Liver (tissue), 9 donors: Measurements from ENCODE around the gene MRC1. TPM values are rescaled to one million over a fixed set of nuclear protein-coding genes. Genes with fewer than 3 reads are reported as not detected.

Experiments used
- DNase-seq: peaks from one replicate; pipeline ENCODE4 v3.0.0-alpha.2; 2017; ENCODE audit warnings: low spot score
- H3K27ac ChIP-seq, 2 donors: one replicate each; pipeline ENCODE4 v1.7.0; 2013; ENCODE audit warnings: inconsistent platforms in 2 of 2, low read length in 2 of 2, control low read depth in 1 of 2, low read depth in 1 of 2, mild to moderate bottlenecking in 1 of 2
- H3K27me3 ChIP-seq, 4 donors: one replicate each; pipeline versions ENCODE4 v1.6.1 to v1.7.0; 2013; ENCODE audit warnings: low read length in 3 of 4, inconsistent platforms in 1 of 4, mild to moderate bottlenecking in 1 of 4, moderate library complexity in 1 of 4; ENCODE audit not compliant: control insufficient read depth in 4 of 4, insufficient read depth in 4 of 4
- H3K36me3 ChIP-seq, 4 donors: one replicate each; pipeline versions ENCODE4 v1.6.1 to v1.7.0; 2013; ENCODE audit warnings: low read length in 3 of 4, mild to moderate bottlenecking in 3 of 4, low read depth in 1 of 4, moderate library complexity in 1 of 4; ENCODE audit not compliant: control insufficient read depth in 4 of 4, insufficient read depth in 3 of 4
- H3K4me1 ChIP-seq, 4 donors: one replicate each; pipeline versions ENCODE4 v1.6.1 to v1.7.0; 2013; ENCODE audit warnings: low read length in 3 of 4, mild to moderate bottlenecking in 3 of 4, moderate library complexity in 1 of 4; ENCODE audit not compliant: control insufficient read depth in 4 of 4, insufficient read depth in 4 of 4
- H3K4me3 ChIP-seq, 3 donors: one replicate each; pipeline versions ENCODE4 v1.6.1 to v1.7.0; 2013; ENCODE audit warnings: low read length in 3 of 3, control low read depth in 1 of 3, low read depth in 1 of 3, mild to moderate bottlenecking in 1 of 3
- H3K9ac ChIP-seq, 2 donors: one replicate each; pipeline ENCODE4 v1.7.0; 2013; ENCODE audit warnings: low read length in 2 of 2, mild to moderate bottlenecking in 2 of 2, moderate library complexity in 2 of 2, control low read depth in 1 of 2, low read depth in 1 of 2
- H3K9me3 ChIP-seq, 4 donors: one replicate each; pipeline versions ENCODE4 v1.6.1 to v1.7.0; 2013; ENCODE audit warnings: low read length in 3 of 4; ENCODE audit not compliant: control insufficient read depth in 4 of 4
- CTCF ChIP-seq: fragments of 150-350 bp; IDR thresholded peaks from 2 replicates; pipeline ENCODE4 v1.5.1; 2017; ENCODE audit warnings: improper control_type of control experiment, low read depth, low read length; ENCODE audit not compliant: missing input control
- EGR1 ChIP-seq, 2 donors: IDR thresholded peaks; 2 replicates each; pipeline ENCODE4 v1.6.1; 2016 to 2018; ENCODE audit warnings: antibody characterized with exemption in 2 of 2, low read depth in 2 of 2
- FOXA1 ChIP-seq: IDR thresholded peaks from 2 replicates; pipeline ENCODE4 v1.6.1; 2016; ENCODE audit warnings: antibody characterized with exemption
- FOXA2 ChIP-seq: IDR thresholded peaks from 2 replicates; pipeline ENCODE4 v1.6.1; 2016; ENCODE audit warnings: antibody characterized with exemption
- GABPA ChIP-seq, 2 donors: IDR thresholded peaks in 1 of 2; conservative IDR thresholded peaks in 1 of 2; 2 replicates each; pipeline ENCODE4 v1.6.1; 2016; ENCODE audit warnings: antibody characterized with exemption in 2 of 2, mild to moderate bottlenecking in 1 of 2, moderate library complexity in 1 of 2
- HNF4A ChIP-seq, 2 donors: conservative IDR thresholded peaks; 2 replicates each; pipeline ENCODE4 v1.6.1; 2016; ENCODE audit warnings: antibody characterized with exemption in 2 of 2, mild to moderate bottlenecking in 2 of 2
- HNF4G ChIP-seq: IDR thresholded peaks from 2 replicates; pipeline ENCODE4 v1.6.1; 2016; ENCODE audit warnings: antibody characterized with exemption
- JUND ChIP-seq, 2 donors: IDR thresholded peaks; 2 replicates each; pipeline ENCODE4 v1.6.1; 2016; ENCODE audit warnings: antibody characterized with exemption in 2 of 2
- MAX ChIP-seq: IDR thresholded peaks from 2 replicates; pipeline ENCODE4 v1.6.1; 2016; ENCODE audit warnings: antibody characterized with exemption
- NR2F2 ChIP-seq: IDR thresholded peaks from 2 replicates; pipeline ENCODE4 v1.6.1; 2016; ENCODE audit warnings: antibody characterized with exemption
- RAD21 ChIP-seq, 2 donors: IDR thresholded peaks; 2 replicates each; pipeline ENCODE4 v1.6.1; 2016; ENCODE audit warnings: antibody characterized with exemption in 2 of 2, mild to moderate bottlenecking in 2 of 2
- REST ChIP-seq: IDR thresholded peaks from 2 replicates; pipeline ENCODE4 v1.6.1; 2016; ENCODE audit warnings: antibody characterized with exemption, mild to moderate bottlenecking
- RXRA ChIP-seq, 2 donors: IDR thresholded peaks; 2 replicates each; pipeline ENCODE4 v1.6.1; 2017 to 2018; ENCODE audit warnings: antibody characterized with exemption in 2 of 2, mild to moderate bottlenecking in 1 of 2
- SP1 ChIP-seq: IDR thresholded peaks from 2 replicates; pipeline ENCODE4 v1.6.1; 2018; ENCODE audit warnings: antibody characterized with exemption, mild to moderate bottlenecking
- TAF1 ChIP-seq: conservative IDR thresholded peaks from 2 replicates; pipeline ENCODE4 v1.6.1; 2016; ENCODE audit warnings: antibody characterized with exemption, mild to moderate bottlenecking
- YY1 ChIP-seq: IDR thresholded peaks from 2 replicates; pipeline ENCODE4 v1.6.1; 2016; ENCODE audit warnings: antibody characterized with exemption, mild to moderate bottlenecking
- WGBS: extraction: QIAGEN DNeasy Blood & Tissue Kit; methylation state at CpG from one replicate; pipeline ENCODE4 v1.1.7; 2013; 5-methylcytosine and 5-hydroxymethylcytosine counted together
- polyA plus RNA-seq, 2 donors: library from polyadenylated mRNA; stranded (reverse) in 1 of 2; unstranded in 1 of 2; fragments of 200-250 nt in 1 of 2; fragments of >200 nt in 1 of 2; fragmentation: Nextera tagmentation in 1 of 2; extraction: Ambion mirVana in 1 of 2; gene quantifications; one replicate each; pipeline versions ENCODE4 v1.2.1 to v1.2.3, GENCODE V29; 2013 to 2015
- total RNA-seq, 2 donors: library from RNA; depleted of rRNA; stranded (reverse); fragments of >200 nt; gene quantifications; one replicate each; pipeline ENCODE4 v1.2.3, GENCODE V29; 2014
- TF ChIP-seq, protein P1 (sequence below): IDR thresholded peaks from 2 replicates; pipeline ENCODE4 v1.6.1; 2016; ENCODE audit warnings: antibody characterized with exemption
- TF ChIP-seq, protein P2 (sequence below): IDR thresholded peaks from 2 replicates; pipeline ENCODE4 v1.6.1; 2016; ENCODE audit warnings: antibody characterized with exemption
- donor health status: healthy.
- donor health status: healthy.
- donor health status: healthy.
- donor health status: healthy.
- donor health status: healthy.

MRC1 gene
- total and polyA plus RNA-seq, 4 donors: 9.2 to 47.0 (median 34.1) TPM

- no peak for TF ChIP-seq HNF4A (conservative IDR thresholded peaks at IDR 0.05)
- TF ChIP-seq RAD21 (IDR thresholded peaks at IDR 0.05): no peak
Measured at GRCh38 chr10:17835688-17836087, 26.5 kb downstream of the MRC1 start (continued).

GRCh38 chr10:17836942-17837341 is 27.8 kb downstream of the MRC1 start:
- 6% methylated on average over 8 of the region's 8 CpGs for WGBS
- Histone ChIP-seq H3K36me3 (no peaks in the 10 kb centered on the region), H3K27me3 (no peaks in the 10 kb centered on the region), H3K9me3 (no peaks in the 10 kb centered on the region), H3K27ac (peak overlapping the region in 1 of 2 donors; percentile 25), H3K4me1 (peaks cover 0 to 3% (median 0%) of the 10 kb centered on the region in 4 donors), H3K4me3 (no peak overlapping the region), H3K9ac (no peak overlapping the region)
- TF ChIP-seq SP1 (no peak), RAD21 (IDR thresholded peaks at IDR 0.05) (peak in 1 of 2 donors; percentile 7), NR2F2 (peak; percentile 45)
- DNase-seq: no peak

DNA sequence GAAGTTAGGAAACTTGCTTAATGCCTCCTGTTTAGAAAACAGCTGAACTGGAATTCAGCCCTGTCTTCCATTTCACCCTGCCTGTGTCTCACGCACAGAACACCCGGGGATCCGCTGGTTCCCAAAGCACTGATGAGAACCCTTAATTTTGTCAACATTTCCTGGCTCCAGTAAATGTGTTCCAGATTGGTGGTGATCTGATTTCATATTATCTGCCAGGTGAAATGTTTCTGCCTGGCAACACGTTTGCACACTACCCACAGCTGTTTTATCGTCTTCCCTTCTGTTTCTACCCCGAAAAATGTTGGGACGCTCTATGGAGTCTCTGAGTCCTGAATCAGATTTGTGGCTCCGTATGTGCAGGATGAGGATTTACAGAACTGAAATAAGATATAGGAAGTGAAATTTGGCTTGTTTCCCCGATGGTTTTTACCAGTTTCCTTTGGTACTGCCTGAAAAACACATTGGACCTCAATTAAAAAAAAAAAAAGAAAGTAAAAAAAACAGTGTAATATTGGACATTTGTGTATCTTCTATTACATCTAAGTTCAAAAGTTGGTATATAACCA is 29.0 kb downstream of the MRC1 start:
- Histone ChIP-seq H3K36me3 (no peaks in the 10 kb centered on the region), H3K4me3 (no peak overlapping the region), H3K9me3 (no peaks in the 10 kb centered on the region), H3K27me3 (no peaks in the 10 kb centered on the region), H3K27ac (peak overlapping the region in 1 of 2 donors; percentile 19), H3K4me1 (peaks cover 0 to 3% (median 0%) of the 10 kb centered on the region in 4 donors), H3K9ac (no peak overlapping the region)
- TF ChIP-seq, protein P1, sequence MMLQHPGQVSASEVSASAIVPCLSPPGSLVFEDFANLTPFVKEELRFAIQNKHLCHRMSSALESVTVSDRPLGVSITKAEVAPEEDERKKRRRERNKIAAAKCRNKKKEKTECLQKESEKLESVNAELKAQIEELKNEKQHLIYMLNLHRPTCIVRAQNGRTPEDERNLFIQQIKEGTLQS: no peak
- TF ChIP-seq RAD21 (IDR thresholded peaks at IDR 0.05): no peak
- no peak for DNase-seq
- WGBS: 49% methylated on average over 9 of the region's 9 CpGs

- 81% methylated on average over 1 of the region's 1 CpG for WGBS
- no peak overlapping the region for H3K4me3 ChIP-seq
- DNase-seq: no peak
- TF ChIP-seq FOXA1 (no peak), SP1 (no peak), YY1 (no peak), RAD21 (IDR thresholded peaks at IDR 0.05) (no peak), EGR1 (IDR thresholded peaks at IDR 0.05; ENCODE audit: low read depth in 2 of 2) (no peak), TAF1 (no peak), FOXA2 (no peak), REST (no peak), MAX (no peak), JUND (IDR thresholded peaks at IDR 0.05) (no peak), GABPA (IDR thresholded peaks at IDR 0.05 in 1 of 2, conservative IDR thresholded peaks at IDR 0.05 in 1 of 2) (no peak), CTCF (no peak), HNF4A (conservative IDR thresholded peaks at IDR 0.05) (no peak), HNF4G (no peak), RXRA (IDR thresholded peaks at IDR 0.05) (no peak), NR2F2 (no peak)
- TF ChIP-seq, protein P1: no peak
- TF ChIP-seq, protein P2, sequence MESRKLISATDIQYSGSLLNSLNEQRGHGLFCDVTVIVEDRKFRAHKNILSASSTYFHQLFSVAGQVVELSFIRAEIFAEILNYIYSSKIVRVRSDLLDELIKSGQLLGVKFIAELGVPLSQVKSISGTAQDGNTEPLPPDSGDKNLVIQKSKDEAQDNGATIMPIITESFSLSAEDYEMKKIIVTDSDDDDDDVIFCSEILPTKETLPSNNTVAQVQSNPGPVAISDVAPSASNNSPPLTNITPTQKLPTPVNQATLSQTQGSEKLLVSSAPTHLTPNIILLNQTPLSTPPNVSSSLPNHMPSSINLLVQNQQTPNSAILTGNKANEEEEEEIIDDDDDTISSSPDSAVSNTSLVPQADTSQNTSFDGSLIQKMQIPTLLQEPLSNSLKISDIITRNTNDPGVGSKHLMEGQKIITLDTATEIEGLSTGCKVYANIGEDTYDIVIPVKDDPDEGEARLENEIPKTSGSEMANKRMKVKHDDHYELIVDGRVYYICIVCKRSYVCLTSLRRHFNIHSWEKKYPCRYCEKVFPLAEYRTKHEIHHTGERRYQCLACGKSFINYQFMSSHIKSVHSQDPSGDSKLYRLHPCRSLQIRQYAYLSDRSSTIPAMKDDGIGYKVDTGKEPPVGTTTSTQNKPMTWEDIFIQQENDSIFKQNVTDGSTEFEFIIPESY: no peak
- no peaks in the 10 kb centered on the region for H3K36me3 ChIP-seq
- no peaks in the 10 kb centered on the region for H3K27me3 ChIP-seq
- no peak overlapping the region for H3K27ac ChIP-seq
- H3K9me3 ChIP-seq: no peaks in the 10 kb centered on the region
- H3K4me1 ChIP-seq: no peaks in the 10 kb centered on the region
- no peak overlapping the region for H3K9ac ChIP-seq
Measured at GRCh38 chr10:17841050-17841449, 31.9 kb downstream of the MRC1 start.
